ENCODE measurements around the gene ARHGEF16. TPM values are rescaled to one million over a fixed set of nuclear protein-coding genes. Genes with fewer than 3 reads are reported as not detected.

ARHGEF16 gene
- total and polyA plus RNA-seq, 9 donors: 0.13 to 8.4 (median 1.7) TPM

GRCh38 chr1:3529099-3529729 lies 74.7 kb downstream of the ARHGEF16 start:
- Histone ChIP-seq H3K4me3 (no peak overlapping the region), H3K36me3 (no peaks in the 10 kb centered on the region), H3K27ac (no peak overlapping the region), H3K4me1 (ENCODE audit: insufficient read depth) (peaks cover 6% of the 10 kb centered on the region), H3K9me3 (no peaks in the 10 kb centered on the region), H3K27me3 (no peaks in the 10 kb centered on the region)
- WGBS, 3 donors: 62 to 85% (median 69%) methylated on average over 14 to 17 of the region's 17 CpGs
- DNase-seq: no peak
- intact Hi-C loops (cut with DNase I): no loop called here
- TF ChIP-seq EP300 (IDR thresholded peaks at IDR 0.05) (no peak), CTCF (IDR thresholded peaks at IDR 0.05) (no peak), POLR2A (IDR thresholded peaks at IDR 0.05) (no peak)

- DNase-seq: no peak
- intact Hi-C loops (cut with DNase I): no loop called here
- Histone ChIP-seq H3K4me3 (peak overlapping the region; percentile 60), H3K27ac (no peak overlapping the region), H3K9me3 (no peaks in the 10 kb centered on the region), H3K27me3 (no peaks in the 10 kb centered on the region), H3K4me1 (ENCODE audit: insufficient read depth) (peaks cover 6% of the 10 kb centered on the region), H3K36me3 (no peaks in the 10 kb centered on the region)
- no peak for TF ChIP-seq CTCF (IDR thresholded peaks at IDR 0.05)
- TF ChIP-seq POLR2A (IDR thresholded peaks at IDR 0.05): no peak
- no peak for TF ChIP-seq EP300 (IDR thresholded peaks at IDR 0.05)
- WGBS, 3 donors: 35 to 38% (median 36%) methylated on average over 32 of the region's 32 CpGs
Measured at GRCh38 chr1:3530086-3530925, 75.8 kb downstream of the ARHGEF16 start.

Other genes with a start within 250 kb of the ARHGEF16 start
- 100 to 1,000 TPM in 1 of 7 donors, 10 to 100 TPM in 5, 1 to 10 TPM in 1; 6.0 to 117 (median 14.6) TPM for gene MEGF6, start 156.8 kb downstream of the ARHGEF16 start, total RNA-seq
- 10 to 100 TPM in 1 of 2 donors, under 1 TPM in 1; 0.10 to 12.0 TPM for gene MEGF6, start 156.8 kb downstream of the ARHGEF16 start, polyA plus RNA-seq
- 10 to 100 TPM; 25.3 to 51.1 (median 44.2) TPM for gene TPRG1L, start 170.3 kb downstream of the ARHGEF16 start, total RNA-seq
- 10 to 100 TPM; 40.1 to 71.5 TPM for gene TPRG1L, start 170.3 kb downstream of the ARHGEF16 start, polyA plus RNA-seq
- 10 to 100 TPM; 10.3 to 16.7 (median 15.8) TPM for gene WRAP73, start 195.4 kb downstream of the ARHGEF16 start, total RNA-seq
- gene WRAP73, start 195.4 kb downstream of the ARHGEF16 start, polyA plus RNA-seq: 10 to 100 TPM in 1 of 2 donors, 1 to 10 TPM in 1; 5.3 to 18.0 TPM
- 1 to 10 TPM in 1 of 7 donors, under 1 TPM in 6; 0.13 to 7.5 (median 0.47) TPM for gene TP73, start 197.9 kb downstream of the ARHGEF16 start, total RNA-seq
- under 1 TPM; 0.03 to 0.04 TPM for gene TP73, start 197.9 kb downstream of the ARHGEF16 start, polyA plus RNA-seq